ENCODE results near the gene ZBED5. TPM values are rescaled to one million over a fixed set of nuclear protein-coding genes. Genes with fewer than 3 reads are reported as not detected.

ZBED5 gene
- total RNA-seq, 3 donors from 2014 or later = 29.0 to 55.9 (median 33.8) TPM

DNA sequence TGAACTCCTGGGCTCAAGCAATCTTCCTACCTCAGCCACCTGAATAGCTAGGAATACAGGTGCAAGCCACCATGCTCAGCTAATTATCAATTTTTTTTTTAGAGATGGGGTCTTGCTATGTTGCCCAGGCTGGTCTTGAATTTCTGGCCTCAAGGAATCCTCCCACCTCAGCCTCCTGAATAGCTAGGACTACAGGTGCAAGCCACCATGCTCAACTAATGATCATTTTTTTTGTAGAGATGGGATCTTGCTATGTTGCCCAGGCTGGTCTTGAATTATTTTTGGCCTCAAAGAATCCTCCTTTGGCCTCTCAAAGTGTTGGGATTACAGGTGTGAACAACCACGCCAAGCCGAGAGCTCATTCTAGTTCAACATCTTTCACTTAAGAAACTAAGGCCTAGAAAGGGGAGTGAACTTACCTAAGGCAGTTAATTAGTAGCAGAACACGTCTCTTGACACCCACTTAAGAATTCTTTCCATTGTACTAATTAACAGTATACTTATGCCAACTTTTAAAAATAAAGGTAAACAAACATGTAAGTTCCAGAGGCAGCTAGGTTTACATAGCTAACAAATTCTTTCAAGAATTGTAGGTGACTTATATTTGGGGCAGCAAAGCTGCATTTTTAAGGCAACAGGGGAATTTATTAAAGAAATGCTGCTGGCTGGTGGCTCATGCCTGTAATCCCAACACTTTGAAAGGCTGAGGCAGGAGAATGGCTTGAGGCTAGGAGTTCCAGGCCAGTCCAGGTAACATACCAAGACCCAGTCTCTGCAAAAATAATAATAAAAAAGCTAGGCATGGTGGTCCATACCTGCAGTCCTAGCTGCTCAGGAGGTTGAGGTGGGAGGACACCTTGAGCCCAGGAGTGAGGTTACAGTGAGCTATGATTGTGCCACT is 9.6 kb downstream of the ZBED5 start:
- Histone ChIP-seq H3K4me1 (no peaks in the 10 kb centered on the region), H3K9me3 (no peaks in the 10 kb centered on the region), H3K27ac (no peak overlapping the region), H3K36me3 (peaks cover 9% of the 10 kb centered on the region), H3K4me3 (no peak overlapping the region), H3K27me3 (no peaks in the 10 kb centered on the region)
- TF ChIP-seq POLR2AphosphoS5 (IDR thresholded peaks at IDR 0.05) = no peak
- no peak for TF ChIP-seq CTCF (IDR thresholded peaks at IDR 0.05)
- DNase-seq (ENCODE audit: low spot score in 2 of 2) = no peak
- intact Hi-C loops (cut with DNase I; ENCODE audit: low total_unique reads) = no loop called here

- TF ChIP-seq POLR2AphosphoS5 (IDR thresholded peaks at IDR 0.05) (no peak), CTCF (IDR thresholded peaks at IDR 0.05) (no peak), POLR2A (IDR thresholded peaks at IDR 0.05) (no peak)
- Histone ChIP-seq H3K4me1 (no peaks in the 10 kb centered on the region), H3K9me3 (no peaks in the 10 kb centered on the region), H3K27me3 (no peaks in the 10 kb centered on the region), H3K4me3 (no peak overlapping the region), H3K36me3 (no peaks in the 10 kb centered on the region), H3K27ac (no peak overlapping the region)
- intact Hi-C loops (cut with DNase I; ENCODE audit: low total_unique reads) = no loop called here
- no peak for DNase-seq (ENCODE audit: low spot score in 2 of 2)
These were observed 11.2 kb downstream of the ZBED5 start for GRCh38 chr11:10846660-10847059.

GRCh38 chr11:10845589-10845988 is 12.3 kb downstream of the ZBED5 start:
- no peak overlapping the region for H3K4me3 ChIP-seq
- no peaks in the 10 kb centered on the region for H3K4me1 ChIP-seq
- no peaks in the 10 kb centered on the region for H3K9me3 ChIP-seq
- no peak overlapping the region for H3K27ac ChIP-seq
- intact Hi-C loops (cut with DNase I; ENCODE audit: low total_unique reads) = no loop called here
- TF ChIP-seq CTCF (IDR thresholded peaks at IDR 0.05) = no peak
- TF ChIP-seq POLR2A (IDR thresholded peaks at IDR 0.05) = no peak
- no peak for TF ChIP-seq POLR2AphosphoS5 (IDR thresholded peaks at IDR 0.05)
- no peaks in the 10 kb centered on the region for H3K27me3 ChIP-seq
- H3K36me3 ChIP-seq = no peaks in the 10 kb centered on the region
- no peak for DNase-seq (ENCODE audit: low spot score in 2 of 2)

GRCh38 chr11:10844796-10845195 is 13.1 kb downstream of the ZBED5 start:
- TF ChIP-seq CTCF (IDR thresholded peaks at IDR 0.05) = no peak
- TF ChIP-seq POLR2AphosphoS5 (IDR thresholded peaks at IDR 0.05) = no peak
- TF ChIP-seq POLR2A (IDR thresholded peaks at IDR 0.05) = no peak
- Histone ChIP-seq H3K9me3 (no peaks in the 10 kb centered on the region), H3K4me1 (no peaks in the 10 kb centered on the region), H3K27ac (no peak overlapping the region), H3K27me3 (no peaks in the 10 kb centered on the region), H3K4me3 (no peak overlapping the region), H3K36me3 (no peaks in the 10 kb centered on the region)
- DNase-seq (ENCODE audit: low spot score in 2 of 2) = no peak
- intact Hi-C loops (cut with DNase I; ENCODE audit: low total_unique reads) = no loop called here

DNA sequence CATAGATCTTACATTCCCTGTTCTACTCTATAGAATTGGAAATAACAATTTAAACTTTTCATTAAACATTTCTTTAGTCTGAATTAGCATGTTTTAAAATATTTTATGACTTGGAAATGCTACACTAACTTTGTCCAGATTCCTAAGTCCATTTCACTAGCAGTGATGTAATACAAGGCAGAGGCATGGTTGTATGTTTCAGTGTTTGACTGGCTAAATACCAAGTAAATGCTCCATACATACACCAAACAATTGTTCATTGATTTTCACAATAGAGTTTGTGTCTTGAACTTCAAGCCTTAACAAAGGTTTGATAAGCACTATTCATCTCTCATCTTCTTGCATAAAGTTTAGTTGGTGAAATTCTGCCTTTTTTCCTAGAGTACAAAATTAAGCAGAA is 13.5 kb downstream of the ZBED5 start:
- no peaks in the 10 kb centered on the region for H3K27me3 ChIP-seq
- no peaks in the 10 kb centered on the region for H3K9me3 ChIP-seq
- TF ChIP-seq CTCF (IDR thresholded peaks at IDR 0.05) (no peak), POLR2AphosphoS5 (IDR thresholded peaks at IDR 0.05) (no peak), POLR2A (IDR thresholded peaks at IDR 0.05) (no peak)
- H3K4me3 ChIP-seq = no peak overlapping the region
- H3K4me1 ChIP-seq = no peaks in the 10 kb centered on the region
- intact Hi-C loops (cut with DNase I; ENCODE audit: low total_unique reads) = no loop called here
- DNase-seq (ENCODE audit: low spot score in 2 of 2) = no peak
- H3K36me3 ChIP-seq = no peaks in the 10 kb centered on the region
- no peak overlapping the region for H3K27ac ChIP-seq

All from breast epithelium (tissue), 4 donors.